Measurements from ENCODE around the gene HES7.

The HES7 gene

GRCh38 chr17:8072729-8073461 is 51.0 kb downstream of the HES7 start:
- no peak overlapping the region for H3K27ac ChIP-seq (ENCODE audit: low read depth, low read length)
- peak overlapping the region in 1 of 2 donors; percentile 20 for H3K4me3 ChIP-seq (ENCODE audit: low read depth in 1 of 2, low read length in 2 of 2)
- peaks cover 15% of the 10 kb centered on the region for H3K4me1 ChIP-seq (ENCODE audit: insufficient read depth, low read length)
- no peaks in the 10 kb centered on the region for H3K36me3 ChIP-seq (ENCODE audit: insufficient read depth, low read length)
- no peak overlapping the region for H3K9ac ChIP-seq (ENCODE audit: low read length)
- no peaks in the 10 kb centered on the region for H3K9me3 ChIP-seq (ENCODE audit: low read length)
- peaks cover 53 to 67% of the 10 kb centered on the region in 2 donors for H3K27me3 ChIP-seq (ENCODE audit: control insufficient read depth in 1 of 2, insufficient read depth in 2 of 2, low read length in 2 of 2)

- peaks cover 51 to 63% of the 10 kb centered on the region in 2 donors for H3K27me3 ChIP-seq (ENCODE audit: control insufficient read depth in 1 of 2, insufficient read depth in 2 of 2, low read length in 2 of 2)
- H3K4me3 ChIP-seq (ENCODE audit: low read depth in 1 of 2, low read length in 2 of 2): no peak overlapping the region
- H3K9me3 ChIP-seq (ENCODE audit: low read length): no peaks in the 10 kb centered on the region
- peaks cover 15% of the 10 kb centered on the region for H3K4me1 ChIP-seq (ENCODE audit: insufficient read depth, low read length)
- no peak overlapping the region for H3K27ac ChIP-seq (ENCODE audit: low read depth, low read length)
- H3K9ac ChIP-seq (ENCODE audit: low read length): no peak overlapping the region
- no peaks in the 10 kb centered on the region for H3K36me3 ChIP-seq (ENCODE audit: insufficient read depth, low read length)
These were observed 51.6 kb downstream of the HES7 start for GRCh38 chr17:8072341-8072728.

- H3K27me3 ChIP-seq (ENCODE audit: control insufficient read depth in 1 of 2, insufficient read depth in 2 of 2, low read length in 2 of 2): peaks cover 43 to 55% of the 10 kb centered on the region in 2 donors
- H3K27ac ChIP-seq (ENCODE audit: low read depth, low read length): no peak overlapping the region
- H3K9me3 ChIP-seq (ENCODE audit: low read length): no peaks in the 10 kb centered on the region
- H3K9ac ChIP-seq (ENCODE audit: low read length): no peak overlapping the region
- H3K36me3 ChIP-seq (ENCODE audit: insufficient read depth, low read length): no peaks in the 10 kb centered on the region
- peaks cover 15% of the 10 kb centered on the region for H3K4me1 ChIP-seq (ENCODE audit: insufficient read depth, low read length)
- H3K4me3 ChIP-seq (ENCODE audit: low read depth in 1 of 2, low read length in 2 of 2): no peak overlapping the region
These were observed 52.4 kb downstream of the HES7 start for GRCh38 chr17:8071496-8071895.
